GM13976 (cell line): ENCODE measurements around the gene PVALB.

ENCODE experiments used
- DNase-seq: peaks from one replicate; pipeline ENCODE4 v3.0.0; 2012; ENCODE audit warnings: low spot score
- in situ Hi-C: fragments of 300-500 bp; cut with MboI; formaldehyde crosslinking; loops from one replicate; pipeline ENCODE4 v1.12.0; 2022; ENCODE audit warnings: low sequenced_read_pairs, mixed read lengths, inconsistent platforms; ENCODE audit not compliant: unreplicated experiment
- TF ChIP-seq, protein P1 (sequence below): IDR thresholded peaks from 2 replicates; pipeline ENCODE4 v1.5.1; 2012; ENCODE audit warnings: borderline replicate concordance, mild to moderate bottlenecking; ENCODE audit not compliant: insufficient read depth; ENCODE audit errors: extremely low read depth, missing control alignments, control extremely low read depth

PVALB gene

DNA sequence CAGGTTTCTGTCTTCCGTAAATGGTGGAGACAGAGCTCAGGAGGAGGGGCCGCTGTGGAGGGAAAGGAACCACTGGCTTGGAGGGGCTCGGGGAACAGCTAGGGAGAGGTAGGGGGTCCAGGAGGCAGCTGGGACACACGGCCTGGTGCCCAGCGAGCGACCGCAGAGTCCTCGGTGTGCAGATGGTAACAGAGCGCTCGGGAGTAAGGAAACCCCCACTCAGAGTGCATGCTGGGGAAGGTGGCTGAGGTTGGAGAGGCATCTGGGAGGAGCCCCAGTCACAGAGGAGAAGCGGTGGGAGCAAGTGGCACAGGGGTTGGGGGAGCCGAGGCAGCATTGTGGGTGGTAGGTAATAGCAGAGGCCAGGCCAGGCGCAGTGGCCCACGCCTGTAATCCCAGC, 33.2 kb upstream of the PVALB start:
- in situ Hi-C loops: no loop called here
- no peak for DNase-seq
- TF ChIP-seq, protein P1, sequence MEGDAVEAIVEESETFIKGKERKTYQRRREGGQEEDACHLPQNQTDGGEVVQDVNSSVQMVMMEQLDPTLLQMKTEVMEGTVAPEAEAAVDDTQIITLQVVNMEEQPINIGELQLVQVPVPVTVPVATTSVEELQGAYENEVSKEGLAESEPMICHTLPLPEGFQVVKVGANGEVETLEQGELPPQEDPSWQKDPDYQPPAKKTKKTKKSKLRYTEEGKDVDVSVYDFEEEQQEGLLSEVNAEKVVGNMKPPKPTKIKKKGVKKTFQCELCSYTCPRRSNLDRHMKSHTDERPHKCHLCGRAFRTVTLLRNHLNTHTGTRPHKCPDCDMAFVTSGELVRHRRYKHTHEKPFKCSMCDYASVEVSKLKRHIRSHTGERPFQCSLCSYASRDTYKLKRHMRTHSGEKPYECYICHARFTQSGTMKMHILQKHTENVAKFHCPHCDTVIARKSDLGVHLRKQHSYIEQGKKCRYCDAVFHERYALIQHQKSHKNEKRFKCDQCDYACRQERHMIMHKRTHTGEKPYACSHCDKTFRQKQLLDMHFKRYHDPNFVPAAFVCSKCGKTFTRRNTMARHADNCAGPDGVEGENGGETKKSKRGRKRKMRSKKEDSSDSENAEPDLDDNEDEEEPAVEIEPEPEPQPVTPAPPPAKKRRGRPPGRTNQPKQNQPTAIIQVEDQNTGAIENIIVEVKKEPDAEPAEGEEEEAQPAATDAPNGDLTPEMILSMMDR: no peak

DNA sequence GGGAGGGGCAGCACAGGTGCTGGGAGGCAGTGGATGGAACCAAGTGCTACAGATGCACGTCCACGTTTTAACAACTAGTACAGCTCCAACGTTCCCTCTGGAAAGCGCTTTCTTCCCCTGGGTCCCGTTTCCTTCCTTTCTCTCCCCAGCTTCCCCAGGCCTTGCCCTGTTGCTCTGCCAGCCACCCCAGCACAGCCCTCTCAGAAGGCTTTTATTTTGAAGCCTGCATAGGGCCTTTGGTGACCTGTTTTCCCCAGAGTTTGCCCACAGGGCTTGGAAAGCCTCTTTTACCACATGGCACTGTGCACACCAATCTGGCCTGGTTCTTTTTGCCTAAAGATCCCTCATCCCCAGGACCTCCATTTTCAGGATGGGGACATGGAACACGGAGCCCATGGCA, 30.1 kb upstream of the PVALB start:
- DNase-seq: no peak
- in situ Hi-C loops: no loop called here
- TF ChIP-seq, protein P1: no peak

DNA sequence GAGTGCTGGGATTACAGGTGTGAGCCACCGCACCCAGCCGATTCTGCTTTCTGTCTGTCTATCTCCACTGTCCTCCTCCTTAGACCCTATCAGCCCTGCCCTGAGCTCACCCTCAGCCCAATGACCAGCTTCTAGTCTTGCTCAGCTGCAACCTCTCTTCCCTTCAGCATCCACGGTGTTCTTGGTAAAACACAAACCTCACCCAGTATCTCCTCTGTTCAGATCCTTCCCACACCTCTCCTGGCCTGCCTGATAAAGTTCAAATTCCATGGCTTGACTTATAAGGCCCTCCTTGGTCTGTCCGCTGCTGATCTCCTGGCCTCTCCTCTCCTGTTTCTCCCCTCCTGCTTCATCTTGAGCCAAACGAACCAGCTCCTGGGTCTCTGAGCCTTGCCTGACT, 29.4 kb upstream of the PVALB start:
- DNase-seq: no peak
- in situ Hi-C loops: no loop called here
- TF ChIP-seq, protein P1: no peak

DNA sequence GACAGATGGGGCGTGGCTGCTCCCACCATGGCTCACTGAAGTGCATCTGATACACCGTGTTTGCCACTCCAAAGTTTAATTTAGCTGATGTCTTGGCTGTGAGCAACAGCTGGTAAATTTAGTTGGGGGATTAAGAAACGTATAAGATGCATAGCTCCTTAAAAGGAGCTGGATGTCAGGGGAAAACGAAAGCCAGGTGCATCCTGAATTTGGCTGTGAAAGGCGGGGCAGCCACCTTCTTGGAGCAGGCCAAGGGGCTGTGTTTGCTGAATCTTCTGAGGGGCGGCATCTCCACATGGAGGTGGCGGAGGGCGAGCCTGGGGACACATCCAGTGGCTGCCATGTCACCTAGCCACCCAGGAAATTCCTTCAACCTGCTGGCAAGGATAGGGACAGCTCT, 23.3 kb upstream of the PVALB start:
- in situ Hi-C loops: no loop called here
- TF ChIP-seq, protein P1: no peak
- no peak for DNase-seq

DNA sequence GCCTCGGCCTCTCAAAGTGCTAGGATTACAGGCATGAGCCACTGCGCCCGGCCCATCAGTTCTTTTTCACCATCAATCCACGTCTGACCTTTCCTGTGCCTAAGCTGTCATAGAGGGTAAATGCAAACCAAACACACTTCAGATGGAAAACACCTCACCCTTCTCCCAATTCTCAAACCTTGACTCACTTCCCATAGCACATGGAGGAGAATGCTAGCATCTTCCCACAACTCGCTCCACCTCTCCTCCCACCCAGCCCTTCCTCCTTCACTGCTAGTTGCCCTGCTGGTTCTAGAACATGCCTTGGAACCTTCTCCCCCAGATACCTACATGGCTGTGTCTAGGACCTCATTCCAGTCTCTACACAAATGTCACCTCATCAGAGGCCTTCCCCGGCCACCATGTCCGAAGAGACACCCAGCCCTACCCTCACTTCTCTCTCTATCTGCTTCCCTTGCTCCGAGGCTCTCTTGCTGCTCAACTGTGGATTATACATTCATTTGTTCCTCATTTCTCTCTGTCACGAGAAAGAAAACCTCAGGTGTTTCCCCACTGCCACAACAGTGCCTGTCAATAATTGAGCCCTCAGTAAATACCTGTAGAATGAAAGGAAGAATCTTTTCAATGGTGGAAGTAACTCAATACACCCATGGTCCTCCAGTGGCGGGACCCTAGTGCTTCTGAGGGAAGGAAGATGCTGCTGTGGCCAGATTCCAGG, 22.7 kb upstream of the PVALB start:
- DNase-seq: no peak
- in situ Hi-C loops: no loop called here
- TF ChIP-seq, protein P1: no peak

DNA sequence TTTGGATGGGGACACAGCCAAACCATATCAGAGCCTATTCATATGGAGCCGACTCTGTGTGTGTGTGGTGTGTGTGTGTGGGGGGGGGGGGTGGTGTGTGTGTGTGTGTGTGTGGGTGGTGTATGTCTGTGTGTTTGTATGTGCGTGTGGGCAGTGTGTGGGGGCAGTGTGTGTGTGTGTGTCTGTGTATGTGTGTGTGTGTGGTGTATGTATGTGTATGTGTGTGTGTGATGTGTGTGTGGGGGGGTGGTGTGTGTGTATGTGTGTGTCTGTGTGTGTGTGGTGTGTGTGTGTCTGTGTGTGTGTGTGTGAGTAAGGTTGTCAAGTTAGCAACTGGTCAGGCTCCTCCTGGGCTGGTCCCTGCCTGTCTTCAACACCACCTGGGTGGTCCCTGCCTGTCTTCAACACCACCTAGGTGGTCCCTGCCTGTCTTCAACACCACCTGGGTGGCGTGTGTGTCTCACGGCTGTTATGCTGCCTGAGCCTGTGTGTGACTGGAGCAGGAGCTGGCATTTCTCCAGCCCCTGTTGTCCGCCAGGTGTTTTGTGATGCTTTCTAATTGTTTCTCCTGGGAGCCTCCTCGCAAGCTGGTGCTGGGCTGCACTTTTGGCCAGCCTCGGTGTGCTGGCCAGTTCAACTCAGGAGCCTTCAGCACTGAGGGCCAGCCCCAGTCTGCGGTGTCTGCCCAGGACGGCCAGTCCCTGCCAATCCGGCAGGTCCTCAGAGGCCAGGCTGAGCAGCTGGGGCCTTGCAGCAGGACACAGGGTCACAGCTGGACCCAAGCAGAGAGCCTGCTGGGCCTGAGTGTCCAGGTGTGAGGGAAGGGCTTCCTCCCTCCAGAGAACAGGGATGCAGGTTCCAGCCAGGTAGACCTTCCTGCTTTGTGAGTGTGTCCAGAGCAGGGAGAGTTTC, 21.5 kb upstream of the PVALB start:
- in situ Hi-C loops: no loop called here
- no peak for DNase-seq
- TF ChIP-seq, protein P1: no peak
